HCT116 (cell line): ENCODE data around the gene SH3GL2. TPM values are rescaled to one million over a fixed set of nuclear protein-coding genes. Genes with fewer than 3 reads are reported as not detected.

Source experiments
- ATAC-seq: fragments of 200-7000 bp; cut with Tn5 transposase; 2 replicates; pipeline ENCODE4 v1.9.1; 2020; ENCODE audit warnings: mild to moderate bottlenecking, moderate library complexity
- BruUV-seq: library from RNA; stranded (reverse); fragments of 400-500 nt; replicated peaks from 2 replicates; lab custom pipeline; 2021; lab: Mats Ljungman, UMichigan
- CTCF ChIA-PET: fragments of 300-600 bp; sonication (Branson Sonifier 250); formaldehyde crosslinking; loops from one replicate; lab custom pipeline; 2021; ENCODE audit warnings: antibody characterized with exemption; lab: Charles Lee
- POLR2A ChIA-PET: fragments of 300-600, 350-600 bp; sonication (Branson Sonifier 250); formaldehyde crosslinking; loops from one replicate; lab custom pipeline; 2021; ENCODE audit warnings: antibody characterized with exemption; lab: Charles Lee
- RAD21 ChIA-PET, 2 experiments: fragments of 300-600 bp; sonication (Branson Sonifier 250); formaldehyde crosslinking; loops; one replicate each; lab custom pipeline; 2023; ENCODE audit warnings: low total read pairs in 2 of 2; ENCODE audit not compliant: uncharacterized antibody in 2 of 2, unreplicated experiment in 2 of 2, low non-redundant PET in 1 of 2; lab: Charles Lee
- DNase-seq: peaks from one replicate; pipeline ENCODE4 v3.0.0-alpha.2; 2010; ENCODE audit warnings: low read depth, low spot score
- H2AFZ ChIP-seq: fragments of 200-600 bp; shearing (Covaris generic), sonication (generic); 2 replicates; pipeline ENCODE4 v1.6.1; 2017; ENCODE audit warnings: low read depth, mixed run types, mixed read lengths, antibody characterized with exemption, low read length; ENCODE audit not compliant: poor library complexity, severe bottlenecking
- H3K27ac ChIP-seq: 2 replicates; pipeline ENCODE4 v1.5.1; 2012; ENCODE audit warnings: low read depth, low read length
- H3K27me3 ChIP-seq: fragments of 200-600 bp; sonication (generic); 2 replicates; pipeline ENCODE4 v1.6.1; 2016; ENCODE audit warnings: mixed run types, low read length, mixed read lengths; ENCODE audit not compliant: insufficient read depth
- H3K36me3 ChIP-seq, 2 experiments: fragments of 200-500 bp in 1 of 2; fragments of 200-600 bp in 1 of 2; sonication (Bioruptor generic) in 1 of 2; sonication (generic) in 1 of 2; 2 replicates each; pipeline versions ENCODE4 v1.5.1 to v1.6.1; 2014 to 2016; ENCODE audit warnings: low read length in 2 of 2, inconsistent platforms in 1 of 2, mixed read lengths in 1 of 2, mixed run types in 1 of 2; ENCODE audit not compliant: insufficient read depth in 2 of 2, control insufficient read depth in 1 of 2
- H3K4me1 ChIP-seq, 2 experiments: fragments of 200-600 bp in 1 of 2; sonication (generic) in 1 of 2; 2 replicates each; pipeline versions ENCODE4 v1.5.1 to v1.6.1; 2012 to 2017; ENCODE audit warnings: low read length in 2 of 2, inconsistent platforms in 1 of 2, mild to moderate bottlenecking in 1 of 2, mixed read lengths in 1 of 2, mixed run types in 1 of 2, moderate library complexity in 1 of 2; ENCODE audit not compliant: insufficient read depth in 2 of 2, control insufficient read depth in 1 of 2
- H3K4me2 ChIP-seq: fragments of 200-600 bp; sonication (generic); 2 replicates; pipeline ENCODE4 v1.6.1; 2017; ENCODE audit warnings: mixed run types, low read length, mixed read lengths
- H3K4me3 ChIP-seq, 2 experiments: fragments of 200-600 bp in 1 of 2; sonication (generic) in 1 of 2; replicated peaks in 1 of 2; 2 replicates each; pipeline ENCODE4 v1.5.1; 2011 to 2016; ENCODE audit warnings: low read length in 2 of 2, control low read depth in 1 of 2, low read depth in 1 of 2, mild to moderate bottlenecking in 1 of 2, mixed read lengths in 1 of 2, mixed run types in 1 of 2
- H3K79me2 ChIP-seq: fragments of 200-600 bp; sonication (generic); 2 replicates; pipeline ENCODE4 v1.6.1; 2017; ENCODE audit warnings: mild to moderate bottlenecking, mixed run types, low read length, moderate library complexity, mixed read lengths; ENCODE audit not compliant: insufficient read depth
- H3K9ac ChIP-seq: fragments of 200-600 bp; sonication (generic); 2 replicates; pipeline ENCODE4 v1.6.1; 2016; ENCODE audit warnings: low read length, mixed read lengths
- H3K9me2 ChIP-seq: fragments of 200-600 bp; sonication (generic), shearing (Covaris generic); 2 replicates; pipeline ENCODE4 v1.6.1; 2017; ENCODE audit warnings: mixed run types, mild to moderate bottlenecking, moderate library complexity; ENCODE audit not compliant: insufficient read depth
- H3K9me3 ChIP-seq, 2 experiments: fragments of 200-500 bp in 1 of 2; fragments of 200-600 bp in 1 of 2; sonication (Bioruptor generic) in 1 of 2; sonication (generic) in 1 of 2; 2 replicates each; pipeline ENCODE4 v1.6.1; 2014 to 2017; ENCODE audit warnings: low read length in 2 of 2, mixed read lengths in 2 of 2, inconsistent platforms in 1 of 2, low read depth in 1 of 2, mild to moderate bottlenecking in 1 of 2, mixed run types in 1 of 2, moderate library complexity in 1 of 2; ENCODE audit not compliant: control insufficient read depth in 1 of 2, insufficient read depth in 1 of 2
- H4K20me1 ChIP-seq: fragments of 200-600 bp; sonication (generic), shearing (Covaris generic); 2 replicates; pipeline ENCODE4 v1.6.1; 2017; ENCODE audit warnings: mixed run types, mild to moderate bottlenecking, moderate library complexity; ENCODE audit not compliant: insufficient read depth
- ATF3 ChIP-seq: IDR thresholded peaks from 2 replicates; pipeline ENCODE4 v1.6.1; 2012
- CBX3 ChIP-seq: IDR thresholded peaks from 2 replicates; pipeline ENCODE4 v1.6.1; 2012; ENCODE audit warnings: low read depth
- CEBPB ChIP-seq: IDR thresholded peaks from 2 replicates; pipeline ENCODE4 v1.6.1; 2012; ENCODE audit warnings: low read depth
- CTCF ChIP-seq, 3 experiments: fragments of 200-600 bp in 1 of 3; sonication (generic) in 1 of 3; IDR thresholded peaks in 2 of 3; conservative IDR thresholded peaks in 1 of 3; 2 replicates each; pipeline ENCODE4 v1.5.1; 2012 to 2017; ENCODE audit warnings: low read depth in 2 of 3, low read length in 2 of 3, antibody characterized with exemption in 1 of 3, borderline replicate concordance in 1 of 3, control low read depth in 1 of 3, mild to moderate bottlenecking in 1 of 3, mixed read lengths in 1 of 3, mixed run types in 1 of 3, moderate library complexity in 1 of 3; ENCODE audit not compliant: insufficient read depth in 1 of 3
- ELF1 ChIP-seq: IDR thresholded peaks from 2 replicates; pipeline ENCODE4 v1.6.1; 2012; ENCODE audit warnings: low read depth, borderline replicate concordance
- EZH2 ChIP-seq: fragments of 200-600 bp; sonication (generic); IDR thresholded peaks from 2 replicates; pipeline ENCODE4 v1.6.1; 2017; ENCODE audit warnings: antibody characterized with exemption, mixed run types
- EZH2phosphoT487 ChIP-seq: fragments of 200-600 bp; IDR thresholded peaks from 2 replicates; pipeline ENCODE4 v1.6.1; 2018; ENCODE audit warnings: antibody characterized with exemption, borderline replicate concordance
- FOSL1 ChIP-seq: IDR thresholded peaks from 2 replicates; pipeline ENCODE4 v1.6.1; 2012; ENCODE audit warnings: low read depth
- JUND ChIP-seq: IDR thresholded peaks from 2 replicates; pipeline ENCODE4 v1.6.1; 2012
- POLR2AphosphoS5 ChIP-seq: IDR thresholded peaks from 2 replicates; pipeline ENCODE4 v1.6.1; 2011; ENCODE audit warnings: mild to moderate bottlenecking, low read depth, low read length, moderate library complexity
- REST ChIP-seq: IDR thresholded peaks from 2 replicates; pipeline ENCODE4 v1.6.1; 2012; ENCODE audit warnings: low read depth
- TCF7L2 ChIP-seq: IDR thresholded peaks from 2 replicates; pipeline ENCODE4 v1.7.0; 2011; ENCODE audit warnings: borderline replicate concordance, inconsistent platforms; ENCODE audit not compliant: insufficient read depth, insufficient read length; ENCODE audit errors: extremely low read depth
- YY1 ChIP-seq: IDR thresholded peaks from 2 replicates; pipeline ENCODE4 v1.6.1; 2011; ENCODE audit warnings: low read length, low read depth, moderate library complexity, mild to moderate bottlenecking; ENCODE audit not compliant: insufficient replicate concordance; ENCODE audit errors: extremely low read depth
- ZFX ChIP-seq: fragments of 450-650 bp; IDR thresholded peaks from 2 replicates; pipeline ENCODE4 v1.6.1; 2017
- ZNF274 ChIP-seq: fragments of 200-500 bp; sonication (Bioruptor generic); IDR thresholded peaks from 2 replicates; pipeline ENCODE4 v1.6.1; 2014; ENCODE audit warnings: mild to moderate bottlenecking, low read depth, low read length, inconsistent platforms
- intact Hi-C: fragments of 100-400 bp; cut with micrococcal nuclease; formaldehyde crosslinking; loops from 2 replicates; pipeline ENCODE4 v1.10.0; 2022
- total RNA-seq: library from RNA; stranded (reverse); gene quantifications from one replicate; pipeline ENCODE4 v1.2.1, GENCODE V29; 2021; ENCODE audit not compliant: unreplicated experiment

SH3GL2 gene
- total RNA-seq, 1 experiment from 2014 or later, result not detected

- H3K4me2 ChIP-seq, result no peak overlapping the region
- no peak overlapping the region for H3K9ac ChIP-seq
- no peaks in the 10 kb centered on the region for H3K27me3 ChIP-seq
- no peak overlapping the region for H3K27ac ChIP-seq
- H4K20me1 ChIP-seq, result no peaks in the 10 kb centered on the region
- RAD21 ChIA-PET, result no interaction called here
- intact Hi-C loops, result no loop called here
- POLR2A ChIA-PET, result no interaction called here
- no peaks in the 10 kb centered on the region for H3K9me2 ChIP-seq
- BruUV-seq, result no TSS peak
- TF ChIP-seq POLR2AphosphoS5, result no peak
- no peak for TF ChIP-seq ATF3
- no peak for TF ChIP-seq CTCF (IDR thresholded peaks at IDR 0.05 in 2 of 3, conservative IDR thresholded peaks at IDR 0.05 in 1 of 3; ENCODE audit: borderline replicate concordance in 1 of 3, insufficient read depth in 1 of 3, low read depth in 2 of 3, low read length in 2 of 3)
- no peak for TF ChIP-seq JUND
- no peak for TF ChIP-seq TCF7L2
- TF ChIP-seq ZNF274, result no peak
- no peak for TF ChIP-seq YY1
- TF ChIP-seq ZFX, result no peak
- DNase-seq (no peak), ATAC-seq (no peak)
- H2AFZ ChIP-seq, result no peak overlapping the region
- no peak overlapping the region for H3K4me3 ChIP-seq
- no peaks in the 10 kb centered on the region for H3K9me3 ChIP-seq
- H3K79me2 ChIP-seq, result no peaks in the 10 kb centered on the region
- no peaks in the 10 kb centered on the region for H3K36me3 ChIP-seq
- CTCF ChIA-PET, result no interaction called here
- H3K4me1 ChIP-seq, result no peaks in the 10 kb centered on the region
Observed at GRCh38 chr9:17757816-17758215, 178.9 kb downstream of the SH3GL2 start.

GRCh38 chr9:17760250-17760649 lies 181.4 kb downstream of the SH3GL2 start:
- no peaks in the 10 kb centered on the region for H3K79me2 ChIP-seq
- BruUV-seq, result no TSS peak
- no peaks in the 10 kb centered on the region for H3K36me3 ChIP-seq
- RAD21 ChIA-PET, result no interaction called here
- no peak overlapping the region for H2AFZ ChIP-seq
- intact Hi-C loops, result no loop called here
- no peak for ATAC-seq
- CTCF ChIA-PET, result no interaction called here
- no peaks in the 10 kb centered on the region for H3K4me1 ChIP-seq
- DNase-seq, result no peak
- POLR2A ChIA-PET, result no interaction called here
- no peak overlapping the region for H3K27ac ChIP-seq
- H4K20me1 ChIP-seq, result no peaks in the 10 kb centered on the region
- H3K4me2 ChIP-seq, result no peak overlapping the region
- no peak overlapping the region for H3K9ac ChIP-seq
- H3K9me3 ChIP-seq, result no peaks in the 10 kb centered on the region
- H3K4me3 ChIP-seq, result no peak overlapping the region
- H3K9me2 ChIP-seq, result no peaks in the 10 kb centered on the region
- H3K27me3 ChIP-seq, result no peaks in the 10 kb centered on the region
- TF ChIP-seq EZH2 (no peak), ELF1 (no peak), REST (no peak), EZH2phosphoT487 (no peak), CEBPB (no peak), FOSL1 (no peak), CBX3 (no peak)
